NCI-H82 treated with DMSO at 0.1 percent for 48 hours (cell line): ENCODE measurements around the gene TAB2.
"Not testable (repeated sequence)": the region's sequence is repeated elsewhere in the genome, so short reads cannot be mapped to it uniquely, and the experiment has no call there.

ENCODE experiments used
- DNase-seq: peaks from one replicate; lab custom pipeline; 2025; ENCODE audit not compliant: unreplicated experiment; lab: John Stamatoyannopoulos, UW

Gene TAB2

DNA sequence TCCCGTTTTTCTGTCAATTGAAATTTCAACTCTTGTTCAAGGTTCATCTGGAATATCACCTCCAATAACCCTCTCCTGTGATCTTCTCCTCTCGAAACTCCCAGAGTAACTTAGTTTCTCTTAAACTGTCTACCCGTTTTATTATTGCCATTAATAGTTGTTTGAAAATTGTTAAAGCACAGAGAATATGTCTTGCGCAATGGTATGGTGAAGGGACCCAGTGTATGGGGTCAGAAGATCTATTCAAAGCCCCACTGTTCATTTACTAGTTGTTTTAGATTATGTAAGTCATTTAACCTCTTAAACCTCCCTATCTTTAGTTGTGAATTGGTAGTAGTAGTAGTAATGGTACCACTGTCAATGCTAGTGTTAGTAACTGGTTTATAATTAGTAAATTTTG is 6.2 kb upstream of the TAB2 start:
- no peak for DNase-seq

GRCh38 chr6:149311766-149312165 is 5.7 kb upstream of the TAB2 start:
- no peak for DNase-seq

GRCh38 chr6:149313070-149313469 is 4.4 kb upstream of the TAB2 start:
- DNase-seq = no peak

DNA sequence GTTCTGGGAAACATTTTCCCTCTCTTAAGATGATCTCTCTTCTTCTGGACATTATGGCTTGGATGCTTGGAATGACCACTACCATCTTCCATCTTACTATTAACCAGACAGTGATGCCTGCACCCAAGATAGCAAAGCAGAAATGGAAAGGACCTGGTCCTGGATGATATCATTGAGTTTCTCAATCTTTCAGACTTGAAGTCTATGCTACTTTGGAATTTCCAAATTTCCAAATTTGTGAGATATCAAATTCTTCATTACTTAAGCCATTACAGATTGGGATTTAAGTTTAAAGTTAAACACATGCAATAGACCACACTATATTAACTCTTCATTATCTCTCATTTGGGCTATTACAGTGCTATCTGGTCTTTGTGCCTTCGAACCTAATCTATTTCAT is 3.7 kb upstream of the TAB2 start:
- no peak for DNase-seq

DNA sequence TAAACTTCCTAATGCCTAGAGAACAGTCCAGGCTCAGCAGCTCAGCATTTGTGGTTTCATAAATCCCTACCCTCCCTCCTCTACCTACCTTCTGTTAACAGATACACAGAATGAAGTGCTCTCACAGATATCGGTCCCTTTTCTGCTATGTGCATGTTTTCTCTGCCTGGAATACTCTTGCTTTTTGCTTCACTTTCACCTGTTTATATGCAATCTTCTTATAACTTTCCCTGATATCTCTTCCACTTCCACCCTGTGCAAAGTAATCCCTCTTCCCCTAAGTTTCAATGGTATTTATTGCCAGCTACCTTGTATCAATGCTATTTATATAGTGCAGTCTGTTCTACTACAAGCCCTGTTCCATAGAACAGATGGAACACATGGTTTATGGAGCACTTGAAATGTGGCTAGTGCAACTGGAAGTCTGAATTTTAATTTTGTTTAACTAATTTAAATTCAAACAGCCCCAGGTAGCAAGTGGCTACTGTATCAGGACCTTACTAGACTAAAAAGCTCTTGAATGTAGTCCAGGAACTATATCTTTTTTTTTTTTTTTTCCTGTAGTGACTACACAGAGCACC is 3.1 kb upstream of the TAB2 start:
- no peak for DNase-seq

- no peak for DNase-seq
Observed at GRCh38 chr6:149316108-149316727, 1.3 kb upstream of the TAB2 start.

DNA sequence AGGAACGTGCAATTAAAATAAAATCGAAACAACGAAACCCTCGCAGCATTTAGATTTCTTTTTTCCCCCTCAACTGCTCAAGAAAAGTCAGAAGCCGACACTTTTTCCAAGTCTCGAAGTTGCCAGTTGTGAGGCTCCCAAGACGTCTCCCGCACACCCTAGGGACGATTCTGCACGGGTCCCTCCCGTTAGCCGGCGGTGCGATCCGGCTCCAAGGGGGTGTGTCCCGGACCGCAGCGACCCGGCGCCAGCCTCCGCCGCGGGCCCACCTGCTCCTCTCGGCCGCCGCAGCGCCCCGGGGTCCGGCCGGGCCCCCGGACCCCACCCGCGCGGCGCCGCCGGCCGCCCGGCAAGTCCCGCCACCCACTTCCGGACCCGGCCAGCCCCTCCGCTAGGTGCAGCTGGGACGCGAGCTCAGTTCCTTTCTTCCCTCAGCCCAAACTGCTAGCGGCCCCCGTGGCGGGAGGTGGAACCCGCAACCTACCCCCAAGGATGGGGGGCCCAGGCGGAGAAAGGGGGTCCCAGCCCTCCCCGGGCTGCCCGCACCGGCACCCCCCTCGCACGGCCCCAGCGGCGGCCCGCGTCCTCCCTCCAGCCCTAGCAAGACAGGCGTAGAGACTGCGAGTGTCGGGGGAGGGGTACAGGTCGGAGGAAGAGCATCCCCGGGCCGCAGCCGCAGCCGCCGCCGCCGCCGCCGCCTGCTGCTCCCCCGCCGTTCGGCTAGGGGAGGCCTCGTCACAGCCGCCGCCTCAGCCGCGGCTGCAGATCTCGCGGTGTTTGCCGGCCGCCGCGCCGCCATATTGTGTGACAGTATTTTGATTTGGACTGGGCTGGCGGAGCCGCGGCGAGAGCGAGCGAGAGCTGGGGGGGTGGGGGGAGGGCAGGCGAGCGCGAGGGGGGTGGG is 520 bp upstream of the TAB2 start:
- DNase-seq = peak; percentile 81

DNA sequence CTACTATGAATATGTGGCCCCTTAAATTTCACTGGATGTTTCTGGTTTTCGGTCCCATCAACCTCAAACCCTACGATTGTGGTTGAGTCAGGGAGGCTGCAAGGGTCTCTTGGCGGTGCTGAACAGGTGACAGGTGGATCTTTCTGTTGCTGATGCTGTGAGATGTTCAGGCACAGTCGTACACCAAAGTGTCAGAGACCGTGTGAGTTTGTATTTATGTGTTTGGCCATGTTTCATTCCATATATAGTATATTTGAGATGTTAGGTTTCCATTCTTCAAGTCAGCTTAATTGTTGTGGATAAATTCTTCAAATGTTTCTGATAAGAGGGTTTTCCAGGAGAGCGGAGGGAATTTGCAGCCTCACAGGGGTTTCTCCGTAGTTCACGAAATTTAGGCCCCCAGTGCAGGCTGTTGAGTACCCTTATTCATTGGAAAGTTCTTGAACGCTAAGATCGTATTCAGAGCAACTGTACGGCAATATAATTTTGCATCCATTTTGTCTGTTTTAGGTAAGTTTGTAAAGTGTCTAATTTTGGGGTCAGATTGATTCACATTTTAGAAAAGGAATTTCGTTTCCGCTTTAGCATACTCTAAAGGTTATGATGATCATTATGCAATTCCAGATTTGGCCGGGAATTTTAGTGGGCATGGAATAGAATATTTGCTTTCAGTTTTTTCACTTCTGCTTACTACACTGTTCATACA is 1.2 kb downstream of the TAB2 start:
- DNase-seq = no peak

- no peak for DNase-seq
Observed at GRCh38 chr6:149319422-149319821, 1.9 kb downstream of the TAB2 start.

DNA sequence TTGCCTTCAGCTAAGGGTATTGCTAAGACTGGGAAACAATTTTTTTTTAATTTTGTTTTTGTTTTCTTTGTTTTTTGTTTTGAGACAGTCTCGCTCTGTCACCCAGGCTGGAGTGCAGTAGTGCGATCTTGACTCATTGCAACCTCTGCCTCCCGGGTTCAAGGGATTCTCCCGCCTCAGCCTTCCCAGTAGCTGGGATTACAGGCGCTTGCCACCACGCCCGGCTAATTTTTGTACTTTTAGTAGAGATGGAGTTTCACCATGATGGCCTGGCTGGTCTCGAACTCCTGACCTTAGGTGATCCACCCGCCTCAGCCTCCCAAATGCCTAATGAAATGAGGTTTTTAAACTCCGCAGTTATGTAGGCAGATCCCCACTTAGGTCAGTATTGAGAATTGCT is 2.5 kb downstream of the TAB2 start:
- DNase-seq = not testable (repeated sequence)

- DNase-seq = no peak
Observed at GRCh38 chr6:149320796-149321195, 3.3 kb downstream of the TAB2 start.

- DNase-seq = no peak
Observed at GRCh38 chr6:149323353-149323752, 5.8 kb downstream of the TAB2 start.

GRCh38 chr6:149323925-149324324 is 6.4 kb downstream of the TAB2 start:
- DNase-seq = no peak

- no peak for DNase-seq
Observed at GRCh38 chr6:149324428-149324827, 6.9 kb downstream of the TAB2 start.

DNA sequence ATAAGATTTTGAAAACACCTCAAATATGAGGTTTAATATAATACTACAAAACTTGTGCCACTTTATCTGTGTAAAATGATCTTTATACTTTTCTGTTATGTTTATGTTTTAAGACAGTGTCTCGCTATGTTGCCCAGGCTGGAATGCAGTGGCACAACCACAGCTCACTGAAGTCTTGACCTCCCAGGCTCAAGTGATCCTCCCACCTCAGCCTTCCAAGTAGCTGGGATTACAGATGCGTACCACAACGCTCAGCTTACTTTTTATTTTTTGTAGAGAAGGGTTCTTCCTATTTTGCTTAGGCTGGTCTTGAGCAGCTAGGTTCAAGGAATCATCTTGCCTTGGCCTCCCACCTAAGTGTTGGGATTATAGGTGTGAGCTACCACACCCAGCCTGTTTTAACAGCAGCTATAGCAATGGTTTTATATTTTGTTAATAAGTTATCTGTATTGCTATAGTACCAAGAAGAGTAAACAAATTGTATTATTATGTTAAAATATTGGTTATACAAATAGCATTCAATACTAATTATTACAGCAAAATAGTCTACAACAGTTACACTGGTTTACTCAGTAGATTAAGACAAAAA is 8.2 kb downstream of the TAB2 start:
- DNase-seq = no peak

GRCh38 chr6:149327638-149328037 is 10.1 kb downstream of the TAB2 start:
- no peak for DNase-seq

- no peak for DNase-seq
Observed at GRCh38 chr6:149328083-149328482, 10.6 kb downstream of the TAB2 start.

- no peak for DNase-seq
Observed at GRCh38 chr6:149329529-149329928, 12.0 kb downstream of the TAB2 start.

GRCh38 chr6:149330133-149330532 is 12.6 kb downstream of the TAB2 start:
- no peak for DNase-seq

GRCh38 chr6:149331043-149331807 is 13.7 kb downstream of the TAB2 start:
- no peak for DNase-seq
